ENCODE results near the gene IQCK.

Gene IQCK

GRCh38 chr16:19860166-19861041 is 142.3 kb downstream of the IQCK start:
- DNase-seq (ENCODE audit: low read depth), result no peak

- no peak for DNase-seq (ENCODE audit: low read depth)
Measured at GRCh38 chr16:19861133-19861532, 143.1 kb downstream of the IQCK start.

GRCh38 chr16:19861811-19862327 is 143.8 kb downstream of the IQCK start:
- no peak for DNase-seq (ENCODE audit: low read depth)

- DNase-seq (ENCODE audit: low read depth), result no peak
Measured at GRCh38 chr16:19863990-19864389, 145.9 kb downstream of the IQCK start.

GRCh38 chr16:19864566-19864965 is 146.5 kb downstream of the IQCK start:
- DNase-seq (ENCODE audit: low read depth), result no peak

- DNase-seq (ENCODE audit: low read depth), result no peak
Measured at GRCh38 chr16:19868421-19868820, 150.3 kb downstream of the IQCK start.

GRCh38 chr16:19871721-19872120 is 153.7 kb downstream of the IQCK start:
- no peak for DNase-seq (ENCODE audit: low read depth)

GRCh38 chr16:19872179-19872863 is 154.2 kb downstream of the IQCK start:
- no peak for DNase-seq (ENCODE audit: low read depth)

GRCh38 chr16:19872935-19873334 is 154.9 kb downstream of the IQCK start:
- DNase-seq (ENCODE audit: low read depth), result no peak

GRCh38 chr16:19874026-19874425 is 156.0 kb downstream of the IQCK start:
- DNase-seq (ENCODE audit: low read depth), result no peak

- DNase-seq (ENCODE audit: low read depth), result no peak
Measured at GRCh38 chr16:19874851-19875546, 156.9 kb downstream of the IQCK start.

GRCh38 chr16:19875900-19876299 is 157.8 kb downstream of the IQCK start:
- DNase-seq (ENCODE audit: low read depth), result no peak

- DNase-seq (ENCODE audit: low read depth), result no peak
Measured at GRCh38 chr16:19876501-19877059, 158.5 kb downstream of the IQCK start.

- DNase-seq (ENCODE audit: low read depth), result no peak
Measured at GRCh38 chr16:19878757-19879156, 160.7 kb downstream of the IQCK start.

- no peak for DNase-seq (ENCODE audit: low read depth)
Measured at GRCh38 chr16:19879241-19879792, 161.2 kb downstream of the IQCK start.

GRCh38 chr16:19881028-19881427 is 163.0 kb downstream of the IQCK start:
- DNase-seq (ENCODE audit: low read depth), result no peak

GRCh38 chr16:19881783-19882182 is 163.7 kb downstream of the IQCK start:
- no peak for DNase-seq (ENCODE audit: low read depth)

- DNase-seq (ENCODE audit: low read depth), result no peak
Measured at GRCh38 chr16:19882186-19882585, 164.1 kb downstream of the IQCK start.

- no peak for DNase-seq (ENCODE audit: low read depth)
Measured at GRCh38 chr16:19882646-19883045, 164.6 kb downstream of the IQCK start.

- no peak for DNase-seq (ENCODE audit: low read depth)
Measured at GRCh38 chr16:19883296-19883965, 165.4 kb downstream of the IQCK start.

GRCh38 chr16:19883966-19884485 is 166.0 kb downstream of the IQCK start:
- no peak for DNase-seq (ENCODE audit: low read depth)
